Measurements from ENCODE around the gene SUFU.

DNA sequence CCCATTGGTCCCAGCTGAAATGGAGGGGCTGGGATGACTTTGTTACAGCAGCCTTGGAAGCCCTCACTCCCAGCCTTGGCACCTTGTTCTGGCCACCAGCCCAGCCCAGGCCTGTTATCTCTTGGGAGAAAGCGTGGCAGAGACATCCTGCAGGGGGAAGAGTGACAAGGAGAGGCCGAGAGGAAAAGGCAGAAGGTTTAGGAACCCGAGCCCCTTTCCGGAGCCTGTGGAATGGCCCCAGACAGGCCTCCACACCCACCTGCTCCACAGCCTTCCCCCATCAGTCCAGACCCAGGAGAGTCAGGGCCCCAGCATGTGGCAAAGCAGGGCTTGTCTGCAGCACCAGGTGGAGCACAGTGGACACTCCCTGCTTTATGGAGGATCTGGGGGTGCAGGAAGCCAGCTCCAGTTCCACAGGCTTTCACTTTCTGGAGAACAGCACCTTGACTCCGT lies 116.4 kb downstream of the SUFU start:
- TF ChIP-seq CREB1 (CRISPR knock-in tag; IDR thresholded peaks at IDR 0.05; ENCODE audit: low read depth) (no peak), EZH2phosphoT487 (IDR thresholded peaks at IDR 0.05; ENCODE audit: unreplicated experiment) (no peak), POLR2AphosphoS5 (IDR thresholded peaks at IDR 0.05; ENCODE audit: low read depth) (no peak), JUNB (IDR thresholded peaks at IDR 0.05; ENCODE audit: unreplicated experiment) (no peak), EZH2 (IDR thresholded peaks at IDR 0.05; ENCODE audit: low read depth, unreplicated experiment) (no peak), NANOG (IDR thresholded peaks at IDR 0.05; ENCODE audit: borderline replicate concordance) (no peak)
- TF ChIP-seq, protein P1, sequence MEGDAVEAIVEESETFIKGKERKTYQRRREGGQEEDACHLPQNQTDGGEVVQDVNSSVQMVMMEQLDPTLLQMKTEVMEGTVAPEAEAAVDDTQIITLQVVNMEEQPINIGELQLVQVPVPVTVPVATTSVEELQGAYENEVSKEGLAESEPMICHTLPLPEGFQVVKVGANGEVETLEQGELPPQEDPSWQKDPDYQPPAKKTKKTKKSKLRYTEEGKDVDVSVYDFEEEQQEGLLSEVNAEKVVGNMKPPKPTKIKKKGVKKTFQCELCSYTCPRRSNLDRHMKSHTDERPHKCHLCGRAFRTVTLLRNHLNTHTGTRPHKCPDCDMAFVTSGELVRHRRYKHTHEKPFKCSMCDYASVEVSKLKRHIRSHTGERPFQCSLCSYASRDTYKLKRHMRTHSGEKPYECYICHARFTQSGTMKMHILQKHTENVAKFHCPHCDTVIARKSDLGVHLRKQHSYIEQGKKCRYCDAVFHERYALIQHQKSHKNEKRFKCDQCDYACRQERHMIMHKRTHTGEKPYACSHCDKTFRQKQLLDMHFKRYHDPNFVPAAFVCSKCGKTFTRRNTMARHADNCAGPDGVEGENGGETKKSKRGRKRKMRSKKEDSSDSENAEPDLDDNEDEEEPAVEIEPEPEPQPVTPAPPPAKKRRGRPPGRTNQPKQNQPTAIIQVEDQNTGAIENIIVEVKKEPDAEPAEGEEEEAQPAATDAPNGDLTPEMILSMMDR (conservative IDR thresholded peaks at IDR 0.05; ENCODE audit: low read depth in 2 of 2), result no peak
- TF ChIP-seq, protein P2, sequence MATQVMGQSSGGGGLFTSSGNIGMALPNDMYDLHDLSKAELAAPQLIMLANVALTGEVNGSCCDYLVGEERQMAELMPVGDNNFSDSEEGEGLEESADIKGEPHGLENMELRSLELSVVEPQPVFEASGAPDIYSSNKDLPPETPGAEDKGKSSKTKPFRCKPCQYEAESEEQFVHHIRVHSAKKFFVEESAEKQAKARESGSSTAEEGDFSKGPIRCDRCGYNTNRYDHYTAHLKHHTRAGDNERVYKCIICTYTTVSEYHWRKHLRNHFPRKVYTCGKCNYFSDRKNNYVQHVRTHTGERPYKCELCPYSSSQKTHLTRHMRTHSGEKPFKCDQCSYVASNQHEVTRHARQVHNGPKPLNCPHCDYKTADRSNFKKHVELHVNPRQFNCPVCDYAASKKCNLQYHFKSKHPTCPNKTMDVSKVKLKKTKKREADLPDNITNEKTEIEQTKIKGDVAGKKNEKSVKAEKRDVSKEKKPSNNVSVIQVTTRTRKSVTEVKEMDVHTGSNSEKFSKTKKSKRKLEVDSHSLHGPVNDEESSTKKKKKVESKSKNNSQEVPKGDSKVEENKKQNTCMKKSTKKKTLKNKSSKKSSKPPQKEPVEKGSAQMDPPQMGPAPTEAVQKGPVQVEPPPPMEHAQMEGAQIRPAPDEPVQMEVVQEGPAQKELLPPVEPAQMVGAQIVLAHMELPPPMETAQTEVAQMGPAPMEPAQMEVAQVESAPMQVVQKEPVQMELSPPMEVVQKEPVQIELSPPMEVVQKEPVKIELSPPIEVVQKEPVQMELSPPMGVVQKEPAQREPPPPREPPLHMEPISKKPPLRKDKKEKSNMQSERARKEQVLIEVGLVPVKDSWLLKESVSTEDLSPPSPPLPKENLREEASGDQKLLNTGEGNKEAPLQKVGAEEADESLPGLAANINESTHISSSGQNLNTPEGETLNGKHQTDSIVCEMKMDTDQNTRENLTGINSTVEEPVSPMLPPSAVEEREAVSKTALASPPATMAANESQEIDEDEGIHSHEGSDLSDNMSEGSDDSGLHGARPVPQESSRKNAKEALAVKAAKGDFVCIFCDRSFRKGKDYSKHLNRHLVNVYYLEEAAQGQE (IDR thresholded peaks at IDR 0.05; ENCODE audit: unreplicated experiment), result no peak
